KOPT-K1 (cell line): Measurements from ENCODE around the gene RTP1.
"Not testable (repeated sequence)": the region's sequence is repeated elsewhere in the genome, so short reads cannot be mapped to it uniquely, and the experiment has no call there.

ENCODE experiments used
- H3K27ac ChIP-seq: fragments of 200-600 bp; sonication (generic); 2 replicates; pipeline ENCODE4 v1.5.1; 2016; ENCODE audit warnings: antibody characterized with exemption, mild to moderate bottlenecking, low read depth, low read length; ENCODE audit not compliant: poor library complexity, severe bottlenecking
- H3K36me3 ChIP-seq: fragments of 200-600 bp; sonication (generic); 2 replicates; pipeline ENCODE4 v1.5.1; 2017; ENCODE audit warnings: antibody characterized with exemption, mild to moderate bottlenecking, low read length, moderate library complexity; ENCODE audit not compliant: insufficient read depth
- H3K9me3 ChIP-seq: fragments of 200-600 bp; sonication (generic); 2 replicates; pipeline ENCODE4 v1.5.1; 2017; ENCODE audit warnings: antibody characterized with exemption, low read length, mild to moderate bottlenecking; ENCODE audit not compliant: insufficient read depth, poor library complexity, severe bottlenecking

Gene RTP1

GRCh38 chr3:187186375-187186774, 10.9 kb upstream of the RTP1 start:
- Histone ChIP-seq H3K27ac (no peak overlapping the region), H3K9me3 (no peaks in the 10 kb centered on the region), H3K36me3 (no peaks in the 10 kb centered on the region)

DNA sequence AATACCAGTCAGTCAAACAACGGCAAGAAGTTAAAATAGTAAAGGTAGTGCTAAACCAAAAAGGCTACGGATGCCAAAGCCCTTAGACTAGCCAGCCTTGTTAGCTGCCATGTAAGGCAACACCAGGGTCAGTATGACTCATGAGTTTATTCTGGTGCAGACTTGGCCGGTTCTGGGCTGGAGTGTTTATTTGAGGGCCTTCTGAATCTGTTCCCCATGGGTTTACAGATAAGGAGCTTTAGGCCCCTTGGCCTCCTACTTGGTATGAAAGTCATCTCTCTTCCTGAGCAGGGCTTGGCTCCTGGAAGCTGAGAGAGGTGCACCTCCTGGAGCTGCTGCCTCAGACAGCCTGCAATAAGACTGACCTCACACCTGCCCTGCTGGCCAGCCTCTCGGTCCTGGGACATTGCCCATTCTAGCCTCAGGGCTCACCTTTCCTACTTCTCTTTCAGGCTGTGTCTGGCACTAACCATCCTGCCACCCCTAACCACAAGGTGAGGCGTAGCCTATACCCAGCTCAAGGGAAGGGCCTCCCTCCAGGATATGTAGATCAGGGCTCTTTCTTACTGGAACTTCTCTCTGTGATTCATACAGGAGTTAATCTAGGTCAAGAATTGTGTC, 10.4 kb upstream of the RTP1 start:
- H3K27ac ChIP-seq: no peak overlapping the region
- H3K9me3 ChIP-seq: no peaks in the 10 kb centered on the region
- H3K36me3 ChIP-seq: no peaks in the 10 kb centered on the region

DNA sequence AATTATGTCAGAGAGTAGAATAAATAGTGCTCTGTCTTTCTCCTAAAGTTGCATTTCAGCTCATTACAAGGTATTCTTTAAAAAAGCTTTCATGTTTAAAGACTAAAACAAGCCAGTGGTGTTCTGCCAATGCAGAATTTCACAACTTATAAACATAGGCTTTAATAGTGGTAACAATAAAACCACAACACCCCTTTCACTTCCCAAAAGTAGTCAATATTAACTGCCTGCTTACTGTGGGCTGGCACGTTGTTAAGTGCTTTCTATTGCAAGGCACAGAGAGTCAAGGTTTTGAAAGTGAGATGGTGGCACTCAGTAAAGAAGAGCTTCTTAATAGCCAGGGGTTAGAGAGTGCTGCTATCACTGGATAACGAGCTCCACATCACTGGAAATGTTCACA, 8.4 kb upstream of the RTP1 start:
- H3K9me3 ChIP-seq: no peaks in the 10 kb centered on the region
- H3K27ac ChIP-seq: no peak overlapping the region
- H3K36me3 ChIP-seq: no peaks in the 10 kb centered on the region

DNA sequence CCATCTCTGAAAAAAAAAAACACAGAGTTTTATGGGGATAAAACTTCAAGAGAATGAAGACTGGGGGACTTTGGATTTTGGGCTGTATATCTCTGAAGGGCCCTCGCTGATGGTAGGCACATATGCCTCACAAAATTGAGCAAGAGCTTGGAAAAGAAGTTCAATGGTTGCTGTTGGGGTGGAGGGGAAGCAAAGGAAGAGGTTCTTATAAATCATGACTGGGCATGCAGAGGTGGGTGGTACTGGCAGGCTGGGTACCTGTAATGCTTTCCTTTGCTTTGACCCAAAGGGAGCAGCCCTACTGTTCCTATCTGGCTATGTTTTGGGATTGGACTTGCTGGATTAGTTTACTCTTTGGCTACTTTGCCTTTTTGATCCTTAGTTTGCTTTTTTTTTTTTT, 6.0 kb upstream of the RTP1 start:
- no peak overlapping the region for H3K27ac ChIP-seq
- H3K36me3 ChIP-seq: no peaks in the 10 kb centered on the region
- no peaks in the 10 kb centered on the region for H3K9me3 ChIP-seq

DNA sequence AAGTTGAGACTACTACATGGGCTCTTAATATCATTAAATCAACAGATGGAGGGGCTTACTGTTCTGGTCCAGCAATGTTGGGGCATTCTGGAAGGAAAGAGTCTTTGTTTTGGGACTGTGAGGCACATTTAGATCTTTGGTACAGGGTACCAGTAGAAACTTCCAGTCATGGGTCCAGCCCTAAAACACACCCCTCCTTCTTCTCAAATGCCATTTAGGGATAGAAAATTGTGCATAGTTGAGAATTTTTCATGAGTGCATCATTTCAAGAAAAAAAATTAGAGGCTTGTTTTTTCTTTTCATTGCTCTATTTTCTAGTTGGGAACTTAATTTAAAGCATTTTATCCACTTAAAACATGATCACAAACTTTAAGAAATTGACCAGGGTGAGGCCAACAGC, 4.1 kb upstream of the RTP1 start:
- Histone ChIP-seq H3K27ac (no peak overlapping the region), H3K36me3 (no peaks in the 10 kb centered on the region), H3K9me3 (no peaks in the 10 kb centered on the region)

DNA sequence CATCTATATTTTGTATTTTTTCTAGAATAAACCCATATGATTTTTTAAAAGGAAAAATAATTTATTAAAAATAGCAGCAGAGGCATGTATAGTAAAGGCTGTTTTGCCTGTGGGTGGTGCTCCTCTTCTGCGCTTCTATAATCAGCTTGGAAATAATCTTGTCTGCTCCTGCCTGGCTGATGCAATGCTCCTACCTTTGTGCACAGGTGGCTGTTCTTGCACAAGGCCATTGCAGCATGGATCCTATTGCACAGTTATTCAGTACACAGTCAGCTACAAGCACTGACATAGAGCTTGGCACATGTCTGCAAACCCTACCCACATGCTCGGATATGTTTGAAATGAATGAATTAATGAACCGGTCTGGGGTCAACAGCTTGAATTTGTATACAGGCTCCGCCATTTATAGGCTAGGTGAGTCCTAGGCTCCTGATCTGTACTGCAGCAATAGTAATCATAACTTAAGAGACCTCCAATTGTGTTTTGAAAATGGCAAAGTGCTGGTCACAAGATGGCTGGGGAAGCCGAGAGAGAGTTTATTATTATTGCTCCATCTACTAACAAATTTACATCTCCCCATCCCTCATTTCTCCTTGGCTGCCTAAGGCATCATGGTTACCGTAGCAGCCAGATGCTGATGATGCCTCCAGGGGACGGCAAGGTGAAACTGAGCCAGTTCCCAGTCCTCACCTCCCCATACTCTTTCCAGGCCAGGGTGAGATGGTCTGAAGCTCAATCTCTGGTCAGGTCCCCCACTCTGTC, 532 bp upstream of the RTP1 start:
- Histone ChIP-seq H3K36me3 (no peaks in the 10 kb centered on the region), H3K9me3 (no peaks in the 10 kb centered on the region), H3K27ac (no peak overlapping the region)

DNA sequence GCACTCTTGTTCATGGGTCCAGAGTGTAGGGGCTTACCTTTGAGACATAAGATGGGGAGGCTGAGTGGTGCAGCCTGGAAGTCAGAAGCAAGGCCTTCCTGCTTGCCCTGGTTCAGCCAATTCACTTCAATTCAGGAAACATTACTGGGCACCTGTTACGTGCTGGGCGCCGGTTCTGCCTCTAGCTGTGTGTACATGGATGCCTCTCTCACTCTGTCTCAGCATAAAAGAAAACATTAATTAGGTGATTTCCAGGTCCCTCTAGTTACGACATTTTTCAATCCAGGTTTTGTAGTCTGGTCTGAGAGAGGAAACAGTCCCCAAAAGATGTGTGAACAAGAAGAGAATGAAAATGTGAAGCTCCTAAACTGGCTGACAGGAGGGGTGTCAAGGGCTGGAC, 1.2 kb downstream of the RTP1 start:
- no peak overlapping the region for H3K27ac ChIP-seq
- H3K9me3 ChIP-seq: no peaks in the 10 kb centered on the region
- H3K36me3 ChIP-seq: no peaks in the 10 kb centered on the region

GRCh38 chr3:187199463-187200050, 2.3 kb downstream of the RTP1 start:
- not testable (repeated sequence) for H3K36me3 ChIP-seq, H3K27ac ChIP-seq, H3K9me3 ChIP-seq

GRCh38 chr3:187205683-187206082, 8.4 kb downstream of the RTP1 start:
- H3K27ac ChIP-seq: no peak overlapping the region
- H3K36me3 ChIP-seq: no peaks in the 10 kb centered on the region
- peaks cover 25% of the 10 kb centered on the region for H3K9me3 ChIP-seq

DNA sequence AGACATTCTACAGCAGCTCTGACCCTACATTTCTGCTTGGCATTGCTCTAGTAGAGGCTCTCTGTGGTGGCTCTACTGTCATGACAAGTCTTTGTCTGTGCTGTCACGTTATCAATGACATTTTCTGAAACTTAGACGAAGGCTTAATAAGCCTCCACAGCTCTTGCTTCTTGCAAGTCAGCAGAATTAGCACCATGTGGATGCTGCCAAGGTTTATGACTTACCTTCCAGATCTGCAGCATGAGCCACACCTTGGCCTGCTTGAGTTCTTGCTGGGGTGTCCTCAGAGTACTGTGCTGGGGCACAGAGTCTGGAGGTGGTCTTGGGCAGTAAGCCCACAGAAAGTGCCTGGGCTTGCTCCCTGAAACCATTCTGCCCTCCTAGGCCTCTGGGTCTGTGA, 9.8 kb downstream of the RTP1 start:
- H3K27ac ChIP-seq: no peak overlapping the region
- H3K9me3 ChIP-seq: peaks cover 28% of the 10 kb centered on the region
- H3K36me3 ChIP-seq: no peaks in the 10 kb centered on the region

DNA sequence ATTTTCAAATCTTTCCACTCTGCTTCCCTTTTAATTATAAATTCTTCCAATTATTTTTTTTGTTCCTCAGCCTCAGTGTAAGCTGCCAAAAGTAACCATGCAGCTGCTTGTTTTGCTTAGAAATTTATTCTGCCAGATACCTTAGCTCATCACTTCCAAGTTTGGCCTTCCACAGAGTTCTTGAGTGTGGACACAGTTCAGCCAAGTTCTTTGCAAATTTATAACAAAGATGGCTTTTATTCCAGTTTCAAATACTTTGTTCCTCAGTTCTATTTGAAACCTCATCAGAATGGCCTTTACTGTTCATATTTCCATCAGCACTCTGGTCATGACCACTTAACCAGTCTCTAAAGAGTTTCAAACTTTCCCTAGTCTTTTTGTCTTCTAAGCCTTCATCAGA, 10.3 kb downstream of the RTP1 start:
- Histone ChIP-seq H3K36me3 (no peaks in the 10 kb centered on the region), H3K9me3 (peaks cover 28% of the 10 kb centered on the region), H3K27ac (no peak overlapping the region)

- Histone ChIP-seq H3K9me3 (peaks cover 28% of the 10 kb centered on the region), H3K36me3 (no peaks in the 10 kb centered on the region), H3K27ac (no peak overlapping the region)
These were observed 10.9 kb downstream of the RTP1 start for GRCh38 chr3:187208159-187208558.

DNA sequence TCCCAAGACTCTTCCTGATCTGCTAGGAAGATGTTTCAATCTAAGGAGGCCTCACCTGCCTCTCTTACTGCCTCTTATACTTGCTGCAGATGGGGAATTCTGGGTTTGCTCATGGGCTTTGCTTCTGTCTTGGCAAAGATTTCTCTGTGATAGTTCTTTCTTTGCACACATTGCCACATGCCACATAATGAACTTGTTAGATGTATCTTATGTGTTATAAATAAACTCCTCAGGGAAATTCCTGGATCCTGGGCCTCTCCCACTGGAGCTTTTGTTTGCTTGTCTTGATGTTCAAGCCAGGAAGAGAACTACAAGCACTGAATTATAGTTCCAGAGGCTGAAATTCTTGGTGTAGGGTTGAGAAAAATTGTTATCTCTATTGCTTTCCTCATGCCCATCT, 12.2 kb downstream of the RTP1 start:
- H3K27ac ChIP-seq: no peak overlapping the region
- H3K36me3 ChIP-seq: no peaks in the 10 kb centered on the region
- H3K9me3 ChIP-seq: peaks cover 28% of the 10 kb centered on the region

DNA sequence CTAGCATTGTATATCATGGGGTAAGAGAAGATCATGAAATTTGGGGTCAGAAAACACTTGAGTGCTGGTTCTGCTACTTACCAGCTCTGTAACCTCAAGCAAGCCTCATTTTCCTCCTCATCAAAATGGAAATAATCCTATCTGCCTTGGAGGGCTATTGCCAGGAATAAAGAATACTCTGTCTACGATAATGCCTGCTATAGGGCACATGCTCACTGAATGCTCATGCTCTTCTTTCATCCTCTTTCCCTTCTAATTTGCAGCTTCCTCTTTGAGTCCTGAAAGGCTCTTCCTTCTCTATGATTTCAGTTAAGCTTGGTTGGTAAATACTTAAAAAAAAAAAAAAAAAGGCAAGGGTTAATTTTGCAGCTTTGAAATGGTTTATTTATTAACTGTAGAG, 12.8 kb downstream of the RTP1 start:
- Histone ChIP-seq H3K27ac (no peak overlapping the region), H3K9me3 (peaks cover 28% of the 10 kb centered on the region), H3K36me3 (no peaks in the 10 kb centered on the region)

DNA sequence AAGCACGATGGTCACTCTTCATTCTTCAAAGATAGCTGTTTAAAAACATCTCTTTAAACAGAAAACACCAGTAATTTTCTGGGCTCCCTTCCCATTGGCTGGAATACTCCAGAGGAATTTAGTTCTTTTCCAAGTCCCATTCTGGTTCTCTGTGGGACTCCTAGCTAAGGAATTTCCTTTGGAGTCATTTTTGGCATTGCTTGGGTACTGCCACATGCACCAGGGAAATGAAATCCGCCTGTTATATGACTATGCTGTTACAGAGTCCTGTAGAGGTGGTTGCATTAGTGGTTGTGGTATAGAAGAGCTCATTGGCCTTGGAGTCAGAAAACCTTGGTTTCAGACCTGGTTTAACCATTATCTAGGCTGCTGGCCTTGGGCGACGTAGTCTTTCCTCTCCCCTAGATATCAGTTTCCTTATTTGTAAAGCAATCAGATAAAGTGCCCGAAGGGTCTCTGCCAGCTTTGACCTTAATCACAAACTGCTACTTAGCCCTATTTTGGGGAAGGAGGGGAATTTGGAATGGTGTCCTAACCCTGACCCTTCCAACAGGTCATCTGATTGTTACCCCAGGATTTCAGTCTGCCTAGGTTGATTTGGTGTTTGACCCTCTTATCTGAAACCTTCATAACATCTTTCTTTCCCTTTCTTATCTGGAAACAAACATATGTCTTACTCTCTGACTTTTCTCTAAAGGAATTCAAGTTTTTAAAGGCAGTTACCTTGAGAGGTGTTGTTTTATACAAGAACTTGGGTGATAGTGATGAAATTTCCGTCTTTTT, 13.4 kb downstream of the RTP1 start:
- Histone ChIP-seq H3K9me3 (peaks cover 28% of the 10 kb centered on the region), H3K36me3 (no peaks in the 10 kb centered on the region), H3K27ac (no peak overlapping the region)
